GM12878 (cell line): Measurements from ENCODE around the gene PCDH15. TPM values are rescaled to one million over a fixed set of nuclear protein-coding genes. Genes with fewer than 3 reads are reported as not detected.

ENCODE experiments used
- ATAC-seq: fragments of 200-7000 bp; cut with Tn5 transposase; 3 replicates; pipeline ENCODE4 v1.9.1; 2020; ENCODE audit warnings: mild to moderate bottlenecking, moderate library complexity
- BruUV-seq: library from RNA; stranded (reverse); fragments of 400-500 nt; replicated peaks from 2 replicates; lab custom pipeline; 2021; lab: Mats Ljungman, UMichigan
- CTCF ChIA-PET: fragments of 300-600 bp; sonication (Branson Sonifier 250); formaldehyde crosslinking; extraction: SDS; loops from one replicate; lab custom pipeline; 2021; ENCODE audit warnings: inconsistent platforms; lab: Yijun Ruan, JAX
- POLR2A ChIA-PET: fragments of 350-600 bp; formaldehyde crosslinking; extraction: SDS; loops from one replicate; lab custom pipeline; 2021; ENCODE audit warnings: inconsistent platforms; lab: Charles Lee
- RAD21 ChIA-PET: fragments of 300-600 bp; sonication (Branson Sonifier 250); formaldehyde crosslinking; loops from one replicate; lab custom pipeline; 2023; ENCODE audit warnings: antibody characterized with exemption; ENCODE audit not compliant: unreplicated experiment; lab: Charles Lee
- SMC1A ChIA-PET: fragments of 300-600 bp; sonication (Branson Sonifier 250); formaldehyde crosslinking; loops from one replicate; lab custom pipeline; 2023; ENCODE audit not compliant: unreplicated experiment, uncharacterized antibody; lab: Charles Lee
- DNase-seq: peaks from one replicate; pipeline ENCODE4 v3.0.0-alpha.2; 2011; ENCODE audit warnings: low read depth, low spot score
- FAIRE-seq: peaks from 3 replicates; lab custom pipeline; 2011; peaks lifted over from hg19 to GRCh38; lab: Jason Lieb, UNC
- H2AFZ ChIP-seq: 2 replicates; pipeline ENCODE4 v1.6.0; 2011; ENCODE audit warnings: low read depth, low read length, control low read depth; ENCODE audit not compliant: control insufficient read depth
- H3K27ac ChIP-seq: 2 replicates; pipeline ENCODE4 v1.5.1; 2011; ENCODE audit warnings: control low read depth; ENCODE audit not compliant: control insufficient read depth, insufficient read depth
- H3K27me3 ChIP-seq, 2 experiments: replicated peaks in 1 of 2; 2 replicates each; pipeline versions ENCODE4 v1.6.0 to v1.6.1; 2011; ENCODE audit warnings: low read length in 1 of 2; ENCODE audit not compliant: control insufficient read depth in 2 of 2, insufficient read depth in 2 of 2
- H3K36me3 ChIP-seq, 2 experiments: 2 replicates each; pipeline ENCODE4 v1.5.1; 2011; ENCODE audit warnings: low read length in 1 of 2; ENCODE audit not compliant: control insufficient read depth in 2 of 2, insufficient read depth in 2 of 2
- H3K4me1 ChIP-seq: 2 replicates; pipeline ENCODE4 v1.6.1; 2011; ENCODE audit warnings: mild to moderate bottlenecking, low read length, moderate library complexity, mixed read lengths; ENCODE audit not compliant: control insufficient read depth, insufficient read depth
- H3K4me2 ChIP-seq: 2 replicates; pipeline ENCODE4 v1.6.0; 2011; ENCODE audit warnings: control low read depth; ENCODE audit not compliant: control insufficient read depth, insufficient read depth
- H3K4me3 ChIP-seq: fragments of 200-600 bp; sonication (generic); 2 replicates; pipeline ENCODE4 v1.5.1; 2016
- H3K79me2 ChIP-seq: 2 replicates; pipeline ENCODE4 v1.6.0; 2011; ENCODE audit warnings: low read length; ENCODE audit not compliant: control insufficient read depth, insufficient read depth
- H3K9ac ChIP-seq: 2 replicates; pipeline ENCODE4 v1.8.0; 2011; ENCODE audit warnings: low read length, control low read depth, mixed read lengths; ENCODE audit not compliant: control insufficient read depth, insufficient read depth
- H3K9me3 ChIP-seq: replicated peaks from 3 replicates; pipeline ENCODE4 v1.5.1; 2011; ENCODE audit warnings: mild to moderate bottlenecking, low read length; ENCODE audit not compliant: control insufficient read depth, insufficient read depth
- H4K20me1 ChIP-seq: 2 replicates; pipeline ENCODE4 v1.6.0; 2011; ENCODE audit not compliant: control insufficient read depth, insufficient read depth
- ATF3 ChIP-seq: IDR thresholded peaks from 2 replicates; pipeline ENCODE4 v1.6.1; 2011; ENCODE audit warnings: low read depth, mild to moderate bottlenecking, low read length, moderate library complexity, borderline replicate concordance; ENCODE audit errors: extremely low read depth
- BHLHE40 ChIP-seq, 2 experiments: fragments of 450-650 bp in 1 of 2; IDR thresholded peaks; 2 replicates each; pipeline ENCODE4 v1.6.1; 2011 to 2017; ENCODE audit warnings: low read depth in 2 of 2, borderline replicate concordance in 1 of 2, improper control_type of control experiment in 1 of 2, low read length in 1 of 2, mild to moderate bottlenecking in 1 of 2
- CBX3 ChIP-seq: fragments of 200-600 bp; sonication (generic); IDR thresholded peaks from 2 replicates; pipeline ENCODE4 v1.6.1; 2016; ENCODE audit warnings: low read depth, borderline replicate concordance
- EZH2 ChIP-seq: IDR thresholded peaks from 2 replicates; pipeline ENCODE4 v1.6.1; 2012; ENCODE audit warnings: low read depth, mild to moderate bottlenecking, control low read depth, inconsistent platforms, low read length, borderline replicate concordance; ENCODE audit not compliant: control insufficient read depth
- IKZF1 ChIP-seq: fragments of 450-650 bp; conservative IDR thresholded peaks from 2 replicates; pipeline ENCODE4 v1.6.1; 2017; ENCODE audit warnings: antibody characterized with exemption, mild to moderate bottlenecking
- NBN ChIP-seq: fragments of 450-650 bp; IDR thresholded peaks from 2 replicates; pipeline ENCODE4 v1.6.1; 2016
- POLR2AphosphoS2 ChIP-seq: IDR thresholded peaks from 2 replicates; pipeline ENCODE4 v1.6.1; 2011; ENCODE audit warnings: low read depth, mild to moderate bottlenecking, low read length, improper control_type of control experiment, moderate library complexity
- POLR2AphosphoS5 ChIP-seq: IDR thresholded peaks from 2 replicates; pipeline ENCODE4 v1.6.1; 2011; ENCODE audit warnings: mild to moderate bottlenecking, low read length, inconsistent platforms
- RELA ChIP-seq: fragments of 450-650 bp; IDR thresholded peaks from 2 replicates; pipeline ENCODE4 v1.8.0; 2014; ENCODE audit warnings: borderline replicate concordance; ENCODE audit not compliant: partially characterized antibody
- SMARCA5 ChIP-seq: fragments of 450-650 bp; IDR thresholded peaks from 2 replicates; pipeline ENCODE4 v1.6.1; 2017; ENCODE audit warnings: mild to moderate bottlenecking
- WRNIP1 ChIP-seq: IDR thresholded peaks from 2 replicates; pipeline ENCODE4 v1.6.1; 2011; ENCODE audit warnings: low read depth, low read length, improper control_type of control experiment, borderline replicate concordance
- YY1 ChIP-seq: IDR thresholded peaks from 2 replicates; pipeline ENCODE4 v1.6.1; 2011; ENCODE audit warnings: low read depth, mild to moderate bottlenecking, low read length
- WGBS: methylation state at CpG from one replicate; pipeline ENCODE4 v1.1.6; 2016; ENCODE audit warnings: low lambda C conversion rate; ENCODE audit not compliant: insufficient replicate concordance, insufficient coverage; ENCODE audit errors: missing lambda C conversion rate; 5-methylcytosine and 5-hydroxymethylcytosine counted together
- in situ Hi-C: fragments of 300-500 bp; cut with MboI; formaldehyde crosslinking; loops from 9 replicates; pipeline ENCODE4 v1.14.3; 2018; ENCODE audit warnings: mixed read lengths
- intact Hi-C: fragments of 100-400 bp; cut with micrococcal nuclease; formaldehyde crosslinking; loops from one replicate; pipeline ENCODE4 v1.14.2; 2022; ENCODE audit not compliant: unreplicated experiment
- polyA plus RNA-seq, 11 experiments: library from polyadenylated mRNA; depleted of rRNA in 4 of 11; unstranded in 6 of 11; stranded (reverse) in 5 of 11; fragments of >200 nt; fragmentation: Nextera tagmentation in 4 of 11; fragmentation: Illumina TruSeq in 1 of 11; extraction: Ambion mirVana in 4 of 11; extraction: Trizol in 1 of 11; gene quantifications; 1 replicate in 1 of 11; 2 replicates in 10 of 11; pipeline versions ENCODE4 v1.2.1 to v1.2.3, GENCODE V29; 2011 to 2016; ENCODE audit warnings: inconsistent platforms in 2 of 11, missing spikeins in 2 of 11, low read depth in 1 of 11
- total RNA-seq, 4 experiments: library from RNA; depleted of rRNA in 3 of 4; stranded (reverse); fragments of >200 nt in 3 of 4; fragmentation: Illumina TruSeq in 1 of 4; extraction: Trizol in 1 of 4; gene quantifications; 2 replicates each; pipeline versions ENCODE4 v1.2.1 to v1.2.3, GENCODE V29; 2013 to 2021

Gene PCDH15
- total and polyA plus RNA-seq, 10 of the 15 experiments (the other 5 are each of a cell fraction or from before 2014, with no cell fraction given) = 0.03 to 0.52 (median 0.07) TPM; not detected in 6

- TF ChIP-seq YY1 = no peak
These were observed 843.6 kb downstream of the PCDH15 start (continued) for GRCh38 chr10:53957401-53957800.

DNA sequence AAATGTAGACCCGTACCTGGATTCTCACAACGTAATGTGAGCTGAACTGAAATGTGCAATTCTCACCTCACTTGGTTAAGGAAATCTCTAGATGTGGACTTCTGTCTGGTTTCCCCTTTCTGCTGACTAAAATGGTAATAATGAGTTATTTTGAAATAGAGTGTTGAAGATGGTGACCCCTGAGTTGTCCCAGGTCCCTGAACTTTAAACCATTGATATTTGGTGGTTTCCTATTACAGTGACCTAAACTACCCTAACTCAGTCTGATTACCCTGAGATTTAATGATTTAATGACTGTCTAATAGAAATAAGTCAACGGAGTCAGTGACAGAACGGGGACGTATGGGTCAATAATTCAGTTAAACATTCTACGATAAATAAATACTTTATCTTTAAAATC is 845.9 kb downstream of the PCDH15 start:
- Histone ChIP-seq H3K27me3 (no peaks in the 10 kb centered on the region), H3K9me3 (no peaks in the 10 kb centered on the region), H3K4me1 (no peaks in the 10 kb centered on the region), H3K4me3 (no peak overlapping the region), H3K9ac (no peak overlapping the region), H3K27ac (no peak overlapping the region), H3K79me2 (no peaks in the 10 kb centered on the region), H3K4me2 (no peak overlapping the region), H2AFZ (no peak overlapping the region), H4K20me1 (no peaks in the 10 kb centered on the region), H3K36me3 (no peaks in the 10 kb centered on the region)
- 48% methylated on average over 6 of the region's 6 CpGs for WGBS
- ChIA-PET SMC1A (interaction anchor here (0.7 kb wide), 1 partner anchor 573 kb away, joined by 3 read pairs; no protein-coding TSS in a partner anchor), RAD21 (no interaction called here), CTCF (no interaction called here), POLR2A (no interaction called here)
- BruUV-seq = no TSS peak
- ATAC-seq (no peak), DNase-seq (no peak), FAIRE-seq (no peak)
- in situ Hi-C loops = no loop called here
- TF ChIP-seq CBX3 = no peak
- no peak for TF ChIP-seq POLR2AphosphoS5
- no peak for TF ChIP-seq EZH2
- TF ChIP-seq IKZF1 = no peak
- no peak for TF ChIP-seq RELA
- no peak for TF ChIP-seq SMARCA5
- no peak for TF ChIP-seq NBN
- no peak for TF ChIP-seq ATF3
- TF ChIP-seq BHLHE40 (IDR thresholded peaks at IDR 0.05; ENCODE audit: borderline replicate concordance in 1 of 2, low read depth in 2 of 2, low read length in 1 of 2) = no peak
- no peak for TF ChIP-seq POLR2AphosphoS2
- TF ChIP-seq WRNIP1 = no peak
- intact Hi-C loops = no loop called here
